Activated B cell treated with CpG ODN at 0.5 μM for 24 hours (primary cell): ENCODE data around the gene DNAH3. TPM values are rescaled to one million over a fixed set of nuclear protein-coding genes. Genes with fewer than 3 reads are reported as not detected.

Experiments
- ATAC-seq: fragments of 200-7000 bp; cut with Tn5 transposase; one replicate; pipeline ENCODE4 v1.10.0; 2021; ENCODE audit warnings: low read depth, mild to moderate bottlenecking, moderate library complexity
- CTCF ChIA-PET: fragments of 350-600 bp; sonication (Branson Sonifier 250); formaldehyde crosslinking; loops from one replicate; lab custom pipeline; 2021; ENCODE audit warnings: antibody characterized with exemption; lab: Charles Lee
- POLR2A ChIA-PET: fragments of 350-600 bp; sonication (Branson Sonifier 250); formaldehyde crosslinking; loops from one replicate; lab custom pipeline; 2021; ENCODE audit warnings: antibody characterized with exemption; lab: Charles Lee
- DNase-seq: peaks from one replicate; pipeline ENCODE4 v3.0.0; 2022
- H3K27ac Mint-ChIP-seq: one replicate; pipeline ENCODE4 v1.8.0; 2020; ENCODE audit warnings: mixed read lengths
- H3K27me3 Mint-ChIP-seq: one replicate; pipeline ENCODE4 v1.8.0; 2021; ENCODE audit warnings: mixed read lengths
- H3K36me3 Mint-ChIP-seq: one replicate; pipeline ENCODE4 v1.8.0; 2021; ENCODE audit warnings: low read depth, mixed read lengths
- H3K4me1 Mint-ChIP-seq: one replicate; pipeline ENCODE4 v1.8.0; 2021; ENCODE audit warnings: mixed read lengths
- H3K4me3 Mint-ChIP-seq: one replicate; pipeline ENCODE4 v1.8.0; 2020; ENCODE audit warnings: mild to moderate bottlenecking, mixed read lengths
- H3K9me3 Mint-ChIP-seq: one replicate; pipeline ENCODE4 v1.8.0; 2020; ENCODE audit warnings: mixed read lengths
- CTCF ChIP-seq: fragments of 200-600 bp; IDR thresholded peaks from one replicate; pipeline ENCODE4 v1.8.0; 2022; ENCODE audit warnings: antibody characterized with exemption, mild to moderate bottlenecking
- intact Hi-C: fragments of 100-400 bp; cut with micrococcal nuclease; formaldehyde crosslinking; loops from one replicate; pipeline ENCODE4 v1.15.1; 2024
- total RNA-seq: library from RNA; stranded (reverse); gene quantifications from 2 replicates; pipeline ENCODE4 v1.2.3, GENCODE V29; 2022

The DNAH3 gene
- total RNA-seq, 1 donor from 2014 or later, result not detected

- no peaks in the 10 kb centered on the region for H3K4me1 Mint-ChIP-seq
- H3K4me3 Mint-ChIP-seq, result no peak overlapping the region
- peaks cover 14% of the 10 kb centered on the region for H3K9me3 Mint-ChIP-seq
- DNase-seq, result no peak
- ATAC-seq, result no peak
- TF ChIP-seq CTCF, result no peak
- ChIA-PET POLR2A (no interaction called here), CTCF (no interaction called here)
- intact Hi-C loops, result no loop called here
- no peak overlapping the region for H3K27ac Mint-ChIP-seq
- no peaks in the 10 kb centered on the region for H3K36me3 Mint-ChIP-seq
- peaks cover 34% of the 10 kb centered on the region for H3K27me3 Mint-ChIP-seq
These were observed 57.7 kb downstream of the DNAH3 start for GRCh38 chr16:21092951-21093350.

GRCh38 chr16:21088646-21089538, 61.8 kb downstream of the DNAH3 start:
- no peak overlapping the region for H3K27ac Mint-ChIP-seq
- H3K4me1 Mint-ChIP-seq, result no peaks in the 10 kb centered on the region
- DNase-seq, result no peak
- H3K27me3 Mint-ChIP-seq, result peaks cover 19% of the 10 kb centered on the region
- intact Hi-C loops, result loop anchor here (10.0 kb wide), 1 partner anchor 314 kb away; no protein-coding TSS in a partner anchor
- CTCF ChIA-PET, result no interaction called here
- H3K36me3 Mint-ChIP-seq, result no peaks in the 10 kb centered on the region
- ATAC-seq, result no peak
- H3K9me3 Mint-ChIP-seq, result peaks cover 8% of the 10 kb centered on the region
- no peak for TF ChIP-seq CTCF
- H3K4me3 Mint-ChIP-seq, result no peak overlapping the region
- POLR2A ChIA-PET, result no interaction called here

- no peak for TF ChIP-seq CTCF
- Mint-ChIP-seq H3K4me3 (no peak overlapping the region), H3K36me3 (no peaks in the 10 kb centered on the region), H3K27me3 (peaks cover 19% of the 10 kb centered on the region), H3K9me3 (peaks cover 5% of the 10 kb centered on the region), H3K4me1 (no peaks in the 10 kb centered on the region), H3K27ac (no peak overlapping the region)
- intact Hi-C loops, result loop anchor here (10.0 kb wide), 1 partner anchor 313 kb away; no protein-coding TSS in a partner anchor
- ATAC-seq (no peak), DNase-seq (no peak)
- POLR2A ChIA-PET, result no interaction called here
- CTCF ChIA-PET, result no interaction called here
These were observed 62.5 kb downstream of the DNAH3 start for GRCh38 chr16:21088143-21088542.

GRCh38 chr16:21084631-21085225, 65.9 kb downstream of the DNAH3 start:
- peaks cover 11% of the 10 kb centered on the region for H3K27me3 Mint-ChIP-seq
- H3K36me3 Mint-ChIP-seq, result no peaks in the 10 kb centered on the region
- intact Hi-C loops, result loop anchor here (1.0 to 10.0 kb wide), 3 partner anchors 234 to 1177 kb away; no protein-coding TSS in a partner anchor
- CTCF ChIA-PET, result interaction anchor here (0.8 to 2.9 kb wide), 4 partner anchors 230 to 252 kb away, joined by 3 to 34 read pairs (median 3); no protein-coding TSS in a partner anchor
- no peak for TF ChIP-seq CTCF
- H3K9me3 Mint-ChIP-seq, result peaks cover 5% of the 10 kb centered on the region
- ATAC-seq, result no peak
- DNase-seq, result no peak
- H3K4me3 Mint-ChIP-seq, result no peak overlapping the region
- POLR2A ChIA-PET, result no interaction called here
- no peaks in the 10 kb centered on the region for H3K4me1 Mint-ChIP-seq
- H3K27ac Mint-ChIP-seq, result no peak overlapping the region
